WERI-Rb-1 (cell line): ENCODE measurements around the gene DCHS2.

Experiments used
- DNase-seq: peaks from one replicate; pipeline ENCODE4 v3.0.0-alpha.2; 2020
- H3K27ac ChIP-seq: fragments of 250-450 bp; sonication (Bioruptor Pico); 2 replicates; pipeline ENCODE4 v1.5.1; 2020; ENCODE audit warnings: mild to moderate bottlenecking, moderate library complexity
- H3K27me3 ChIP-seq: fragments of 250-450 bp; sonication (Bioruptor Pico); 2 replicates; pipeline ENCODE4 v1.5.1; 2021; ENCODE audit warnings: mild to moderate bottlenecking, low read depth, moderate library complexity; ENCODE audit not compliant: insufficient read depth, severe bottlenecking
- H3K36me3 ChIP-seq: fragments of 250-450 bp; sonication (Bioruptor Pico); 2 replicates; pipeline ENCODE4 v1.5.1; 2020; ENCODE audit warnings: mild to moderate bottlenecking, moderate library complexity
- H3K4me3 ChIP-seq: 2 replicates; pipeline ENCODE4 v1.5.1; 2011; ENCODE audit warnings: low read depth, mild to moderate bottlenecking, control low read depth, low read length
- H3K9me3 ChIP-seq: fragments of 250-450 bp; sonication (Bioruptor Pico); 2 replicates; pipeline ENCODE4 v1.5.1; 2021; ENCODE audit warnings: mild to moderate bottlenecking, moderate library complexity; ENCODE audit not compliant: severe bottlenecking
- CTCF ChIP-seq: IDR thresholded peaks from 2 replicates; pipeline ENCODE4 v1.5.1; 2011; ENCODE audit warnings: low read depth, mild to moderate bottlenecking, control low read depth, inconsistent platforms, low read length

DCHS2 gene

GRCh38 chr4:154376486-154376885, 115.1 kb downstream of the DCHS2 start:
- no peaks in the 10 kb centered on the region for H3K36me3 ChIP-seq
- no peak for DNase-seq
- TF ChIP-seq CTCF, result no peak

GRCh38 chr4:154368060-154368459, 123.5 kb downstream of the DCHS2 start:
- H3K36me3 ChIP-seq, result no peaks in the 10 kb centered on the region
- H3K9me3 ChIP-seq, result no peaks in the 10 kb centered on the region
- no peaks in the 10 kb centered on the region for H3K27me3 ChIP-seq
- H3K4me3 ChIP-seq, result no peak overlapping the region
- no peak overlapping the region for H3K27ac ChIP-seq
- no peak for DNase-seq
- no peak for TF ChIP-seq CTCF

More at GRCh38 chr4:154376486-154376885, 115.1 kb downstream of the DCHS2 start:
- Histone ChIP-seq H3K9me3 (peaks cover 2% of the 10 kb centered on the region), H3K27ac (no peak overlapping the region), H3K27me3 (peaks cover 5% of the 10 kb centered on the region), H3K4me3 (no peak overlapping the region)

- no peaks in the 10 kb centered on the region for H3K36me3 ChIP-seq
- no peak overlapping the region for H3K4me3 ChIP-seq
- H3K9me3 ChIP-seq, result no peaks in the 10 kb centered on the region
- H3K27me3 ChIP-seq, result no peaks in the 10 kb centered on the region
- DNase-seq, result no peak
- no peak overlapping the region for H3K27ac ChIP-seq
- no peak for TF ChIP-seq CTCF
These were observed 123.9 kb downstream of the DCHS2 start for GRCh38 chr4:154367659-154368058.

DNA sequence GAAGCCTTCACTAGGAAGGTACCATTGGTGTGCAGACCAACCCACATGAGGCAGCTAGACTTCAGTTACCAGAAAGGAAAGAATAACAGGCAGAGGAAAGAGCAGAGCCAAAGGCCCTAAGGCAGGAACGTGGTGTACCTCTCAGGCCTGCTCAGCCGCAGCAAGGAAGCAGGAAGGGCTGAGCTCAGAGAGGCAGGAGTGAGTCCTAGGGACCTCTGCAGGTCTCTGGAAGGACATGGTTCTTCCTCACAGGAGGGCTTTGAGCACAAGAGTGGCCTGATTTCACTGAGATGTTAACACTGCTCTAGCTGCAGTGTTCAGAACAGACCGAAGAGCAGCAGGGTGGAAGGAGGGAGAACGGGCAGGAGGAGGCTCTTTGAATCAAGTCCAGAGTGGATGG, 124.6 kb downstream of the DCHS2 start:
- Histone ChIP-seq H3K27me3 (no peaks in the 10 kb centered on the region), H3K36me3 (no peaks in the 10 kb centered on the region), H3K27ac (no peak overlapping the region), H3K9me3 (no peaks in the 10 kb centered on the region), H3K4me3 (no peak overlapping the region)
- no peak for TF ChIP-seq CTCF
- DNase-seq, result no peak

DNA sequence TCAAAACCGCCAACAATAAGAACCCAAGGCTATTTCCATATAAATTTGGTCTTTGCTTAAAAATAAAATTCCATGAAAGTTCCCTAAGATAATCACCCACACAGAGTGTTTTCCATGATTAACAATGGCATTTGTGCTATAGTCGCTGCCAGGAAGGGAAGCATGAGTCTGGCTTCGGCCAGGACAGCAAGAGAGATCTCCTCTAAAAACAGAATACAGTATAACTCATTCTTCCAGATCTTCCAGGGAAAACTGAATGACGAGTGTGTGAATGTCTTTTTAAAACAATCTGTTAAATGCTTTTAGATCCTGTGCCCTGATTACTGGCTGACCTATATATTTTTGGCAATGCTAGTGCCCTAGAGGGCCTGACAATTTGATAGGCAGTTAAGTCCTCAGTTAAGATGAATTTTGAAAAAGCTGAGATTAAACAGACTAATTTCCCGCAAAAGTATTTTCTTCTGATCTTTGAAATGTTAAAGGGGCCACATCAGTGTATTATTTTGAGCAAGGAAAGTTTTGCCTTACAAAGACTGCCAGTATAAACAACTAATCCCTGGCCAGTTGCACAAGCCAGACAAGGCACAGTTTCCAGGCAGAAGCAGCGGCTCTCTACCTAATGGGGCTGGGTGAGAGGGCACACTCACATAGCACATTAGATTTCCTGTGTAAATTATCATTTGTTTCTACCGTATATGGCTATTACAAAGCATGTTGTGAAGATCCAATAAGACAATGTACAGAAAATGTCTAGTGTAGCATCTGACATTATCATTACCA, 127.3 kb downstream of the DCHS2 start:
- no peak for TF ChIP-seq CTCF
- Histone ChIP-seq H3K27me3 (no peaks in the 10 kb centered on the region), H3K4me3 (no peak overlapping the region), H3K9me3 (no peaks in the 10 kb centered on the region), H3K27ac (no peak overlapping the region), H3K36me3 (no peaks in the 10 kb centered on the region)
- no peak for DNase-seq

DNA sequence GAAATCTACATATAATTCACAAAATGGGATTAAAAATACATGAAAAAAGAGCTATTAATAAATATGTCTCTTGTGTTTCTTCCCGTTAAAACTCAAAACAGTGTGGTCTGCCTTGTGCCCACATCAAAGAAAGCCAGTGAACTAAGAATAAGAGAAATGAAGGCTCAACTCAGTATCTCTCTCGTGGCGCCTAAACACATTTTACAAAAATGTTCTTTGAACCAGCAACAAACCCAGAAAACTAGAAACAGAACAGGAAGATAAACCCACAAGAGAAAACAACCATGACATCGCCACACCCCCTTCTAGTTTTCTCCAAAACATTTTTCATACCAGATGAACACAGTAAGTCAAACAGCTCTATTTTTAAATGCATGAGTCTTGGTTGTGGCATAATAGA, 130.1 kb downstream of the DCHS2 start:
- no peak for DNase-seq
- H3K27ac ChIP-seq, result no peak overlapping the region
- H3K36me3 ChIP-seq, result no peaks in the 10 kb centered on the region
- H3K9me3 ChIP-seq, result no peaks in the 10 kb centered on the region
- H3K27me3 ChIP-seq, result no peaks in the 10 kb centered on the region
- H3K4me3 ChIP-seq, result no peak overlapping the region
- no peak for TF ChIP-seq CTCF
